Measurements from ENCODE around the gene PGRMC2.
"Not testable (repeated sequence)": the region's sequence is repeated elsewhere in the genome, so short reads cannot be mapped to it uniquely, and the experiment has no call there.

The PGRMC2 gene

DNA sequence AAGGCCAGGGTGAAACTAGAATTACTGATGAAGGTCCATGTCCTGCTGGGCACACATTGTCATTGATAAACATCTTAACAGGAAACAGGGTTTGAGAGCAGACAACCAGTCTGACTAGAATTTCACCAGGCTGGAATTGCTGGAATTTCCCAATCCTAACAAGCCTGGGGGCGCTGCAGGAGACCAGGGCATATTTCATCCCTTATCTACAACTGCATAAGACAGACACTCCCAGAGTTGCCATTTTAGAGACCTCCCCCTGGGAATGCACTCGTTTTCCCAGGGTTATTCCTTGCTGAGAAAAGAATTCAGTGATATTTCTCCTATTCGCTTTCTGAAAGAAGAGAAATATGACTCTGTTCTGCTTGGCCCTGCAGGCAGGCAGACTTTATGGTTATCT is 22.1 kb downstream of the PGRMC2 start:
- not testable (repeated sequence) for FAIRE-seq

DNA sequence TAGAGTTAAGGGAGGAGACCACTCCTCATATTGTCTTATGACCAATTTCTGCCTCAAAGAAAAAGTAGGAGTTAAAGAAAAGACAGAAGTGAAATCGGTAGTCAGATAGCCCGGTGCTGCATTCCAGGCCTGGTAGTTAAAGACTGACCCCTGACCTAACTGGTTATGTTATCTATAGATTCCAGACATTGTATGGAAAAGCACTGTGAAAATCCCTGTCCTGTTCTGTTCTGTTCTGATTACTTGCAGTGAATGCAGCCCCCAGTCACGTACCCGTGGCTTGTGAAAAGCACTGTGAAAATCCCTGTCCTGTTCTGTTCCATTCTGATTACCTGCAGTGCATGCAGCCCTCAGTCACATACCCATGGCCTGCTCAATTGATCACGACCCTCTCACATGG is 27.7 kb downstream of the PGRMC2 start:
- FAIRE-seq = not testable (repeated sequence)

GRCh38 chr4:128258166-128258565 is 29.4 kb downstream of the PGRMC2 start:
- FAIRE-seq = not testable (repeated sequence)

DNA sequence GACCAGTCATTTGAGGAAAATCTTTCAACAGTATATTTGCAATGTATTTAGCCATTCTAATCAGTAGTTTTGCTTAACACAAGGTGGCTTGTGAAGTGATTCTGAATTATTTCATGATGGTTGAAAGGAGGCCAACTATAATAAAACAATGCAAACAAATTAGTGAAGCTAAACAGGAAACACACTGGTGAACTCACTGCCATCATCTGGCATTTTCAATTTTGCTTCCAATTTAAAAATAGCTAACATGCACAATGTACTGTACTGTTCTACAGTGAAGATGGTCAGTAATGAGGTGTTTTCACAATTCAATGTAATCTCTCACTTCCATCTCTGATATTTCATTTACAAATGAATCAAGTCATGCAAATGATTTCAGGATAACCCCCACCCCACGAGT is 31.1 kb downstream of the PGRMC2 start:
- no peak for FAIRE-seq

GRCh38 chr4:128255906-128256305 is 31.7 kb downstream of the PGRMC2 start:
- FAIRE-seq = no peak

GRCh38 chr4:128249787-128250668 is 37.6 kb downstream of the PGRMC2 start:
- FAIRE-seq = peak; percentile 91

DNA sequence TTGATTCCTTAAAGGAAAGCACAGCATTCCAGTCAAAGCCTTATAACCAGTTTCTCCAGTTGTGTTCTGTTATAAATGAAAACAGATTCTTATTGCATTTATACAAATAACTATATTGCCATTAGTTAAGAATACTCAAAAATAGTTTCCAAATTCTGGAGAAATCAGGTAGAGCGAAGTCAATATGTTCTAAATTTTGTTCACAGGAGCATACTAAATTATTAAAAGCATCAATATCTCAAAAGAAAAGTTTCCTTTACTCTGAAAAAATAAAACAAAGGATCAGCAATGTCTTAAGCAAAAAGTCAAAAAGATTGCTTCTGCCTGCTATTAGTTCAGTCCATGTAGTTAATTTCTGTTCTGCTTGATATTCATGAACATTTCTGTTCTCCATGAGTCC is 39.7 kb downstream of the PGRMC2 start:
- no peak for FAIRE-seq

DNA sequence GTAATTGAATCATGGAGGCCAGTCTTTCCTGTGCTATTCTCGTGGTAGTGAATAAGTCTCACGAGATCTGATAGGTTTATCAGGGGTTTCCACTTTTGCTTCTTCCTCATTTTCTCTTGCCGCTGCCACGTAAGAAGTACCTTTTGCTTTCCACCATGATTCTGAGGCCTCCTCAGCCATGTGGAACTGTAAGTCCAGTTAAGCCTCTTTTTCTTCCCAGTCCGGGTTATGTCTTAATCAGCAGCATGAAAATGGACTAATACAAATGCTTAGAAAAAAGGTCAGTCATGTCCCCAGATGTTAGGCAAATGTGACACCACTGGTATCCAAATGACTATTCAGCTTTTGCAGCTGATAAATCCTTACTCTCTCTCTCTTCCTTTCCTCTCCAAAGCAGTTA is 42.2 kb downstream of the PGRMC2 start:
- not testable (repeated sequence) for FAIRE-seq

DNA sequence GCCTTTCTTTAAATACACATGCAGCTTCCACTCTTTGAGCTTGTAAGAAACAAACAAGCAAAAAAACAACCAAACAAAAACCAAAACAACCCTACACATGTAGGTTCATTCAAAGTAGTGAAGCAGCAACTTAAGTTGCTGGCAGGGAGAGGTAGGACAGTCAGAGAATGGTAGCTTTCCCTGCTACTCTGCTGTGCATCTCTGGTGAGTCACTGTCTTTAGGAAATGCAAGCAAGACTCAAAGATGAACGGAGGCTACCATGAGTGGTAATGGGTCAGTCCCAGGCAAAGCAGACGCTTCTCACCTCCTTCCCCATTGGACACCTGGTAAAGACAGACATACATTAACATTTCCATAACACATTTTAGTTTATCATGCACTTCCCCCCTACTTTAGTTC is 43.2 kb downstream of the PGRMC2 start:
- FAIRE-seq = no peak

DNA sequence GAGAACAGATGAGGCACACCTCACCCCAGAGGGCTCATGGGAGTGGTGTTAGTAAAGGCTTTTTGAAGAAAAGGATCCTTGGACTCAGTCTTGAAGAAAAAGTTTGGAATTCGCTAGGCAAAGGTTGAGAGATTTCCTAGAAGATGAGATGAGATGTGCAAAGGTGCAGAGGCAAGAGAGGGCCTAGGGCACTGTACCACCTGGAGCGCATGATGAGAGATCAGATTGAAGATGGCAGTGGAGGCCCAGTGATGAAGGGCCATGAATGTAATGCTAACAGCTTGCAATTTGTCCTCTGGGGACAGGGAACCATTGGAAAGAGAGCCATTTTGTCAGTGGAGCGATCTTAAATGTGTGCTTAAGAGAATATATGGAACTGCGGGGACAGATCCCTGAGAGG is 45.0 kb downstream of the PGRMC2 start:
- FAIRE-seq = no peak

DNA sequence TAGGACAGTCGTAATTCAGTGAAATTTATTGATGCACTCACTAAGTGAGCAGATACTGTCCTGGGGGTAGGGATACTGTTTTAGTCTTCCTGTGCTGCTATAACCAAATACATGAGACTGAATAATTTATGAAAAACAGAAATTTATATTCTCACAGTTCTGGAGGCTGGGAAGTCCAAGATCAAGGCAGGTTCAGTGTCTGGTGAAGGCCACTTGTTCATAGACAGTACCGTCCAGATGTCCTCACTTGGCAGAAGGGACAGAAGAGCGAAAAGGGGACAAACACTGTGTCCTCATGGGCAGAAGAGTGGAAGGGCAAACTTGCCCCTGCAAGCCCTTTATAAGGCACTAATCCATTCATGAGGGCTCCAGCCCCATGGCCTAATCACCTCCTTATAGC is 45.6 kb downstream of the PGRMC2 start:
- FAIRE-seq = no peak

- FAIRE-seq = no peak
These were observed 46.1 kb downstream of the PGRMC2 start for GRCh38 chr4:128241425-128241913.

- FAIRE-seq = no peak
These were observed 46.6 kb downstream of the PGRMC2 start for GRCh38 chr4:128241019-128241418.

DNA sequence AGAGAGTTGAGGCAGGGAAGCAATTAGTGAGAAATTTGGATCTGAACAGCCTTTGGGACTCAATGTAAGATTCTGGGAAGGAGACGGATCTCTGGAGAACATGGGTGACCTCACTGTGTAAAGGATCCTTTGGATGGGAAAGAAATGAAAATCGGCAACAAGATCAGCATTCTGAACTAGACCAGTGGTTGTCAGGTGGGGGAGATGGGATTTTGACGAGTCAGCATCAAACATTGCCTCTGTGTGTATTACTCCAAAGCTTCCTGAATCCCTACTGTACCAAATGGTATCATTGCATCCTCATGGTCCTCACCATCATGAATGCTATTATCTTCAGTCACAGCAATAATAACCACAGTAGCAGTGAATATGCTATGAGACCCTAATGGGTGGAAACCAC is 52.8 kb downstream of the PGRMC2 start:
- FAIRE-seq = no peak

GRCh38 chr4:128232719-128233118 is 54.9 kb downstream of the PGRMC2 start:
- no peak for FAIRE-seq

DNA sequence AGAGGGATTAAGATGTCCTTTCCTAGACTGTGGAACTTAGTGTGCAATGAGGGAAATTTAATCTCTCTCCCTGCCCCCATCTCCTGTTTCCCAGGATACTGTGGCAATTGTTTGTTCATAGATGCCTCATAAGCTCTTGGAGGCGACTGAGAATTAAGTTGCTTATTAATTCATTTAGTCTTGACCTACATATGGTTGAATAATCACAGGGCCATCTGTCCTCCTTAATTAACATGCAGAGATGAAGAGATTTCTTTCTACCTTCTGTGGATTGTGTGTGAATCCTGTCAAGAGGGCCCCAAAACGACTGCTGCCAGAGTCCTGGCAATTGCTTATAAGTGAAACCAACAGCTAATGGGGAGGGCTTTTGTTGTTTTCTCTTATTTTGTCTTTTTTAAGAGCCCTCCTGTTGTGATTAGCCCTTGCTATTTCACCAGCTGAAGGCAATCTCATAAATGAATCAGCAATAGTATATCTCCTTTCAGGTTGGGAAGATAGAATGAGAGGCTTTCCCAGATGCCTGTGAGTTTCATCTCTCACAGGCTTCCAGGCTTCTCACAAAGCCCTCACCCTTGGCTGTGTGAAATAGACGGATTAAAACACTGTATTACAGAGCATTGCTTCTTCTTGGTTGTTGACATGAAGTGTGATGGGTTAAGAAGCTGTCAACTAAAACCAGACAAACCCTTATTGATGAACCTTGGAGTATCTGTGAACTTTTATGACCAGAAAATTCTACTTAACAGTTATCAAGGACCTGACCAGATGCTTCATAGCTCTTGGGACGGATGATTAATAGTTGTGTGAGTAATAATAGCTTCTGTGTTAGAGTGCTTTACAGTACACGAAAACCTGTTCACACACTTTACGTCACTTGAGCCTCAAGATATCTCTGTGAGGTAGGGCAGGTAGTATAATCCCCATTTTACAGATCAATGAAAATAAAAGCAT is 58.5 kb downstream of the PGRMC2 start:
- no peak for FAIRE-seq

GRCh38 chr4:128227991-128228571 is 59.5 kb downstream of the PGRMC2 start:
- FAIRE-seq = no peak

- no peak for FAIRE-seq
These were observed 62.5 kb downstream of the PGRMC2 start for GRCh38 chr4:128225148-128225547.

DNA sequence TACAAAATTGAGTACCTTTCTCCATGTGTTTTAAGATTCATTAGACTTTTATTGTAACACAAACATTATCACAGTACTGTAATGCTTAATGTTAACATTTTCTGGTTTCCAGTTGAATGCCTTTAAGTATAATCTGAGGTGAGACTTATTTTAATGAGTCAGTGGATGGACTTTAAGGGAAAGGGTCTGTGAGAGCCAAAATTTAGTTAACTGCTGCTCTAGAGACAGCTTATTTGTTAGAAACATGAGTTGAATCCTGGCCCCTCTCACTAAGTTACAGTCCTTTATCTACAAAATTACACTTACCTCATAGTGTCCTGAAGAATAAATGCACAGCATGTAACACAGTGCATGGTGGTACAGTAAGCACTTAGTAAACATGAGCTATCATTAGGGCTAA is 66.0 kb downstream of the PGRMC2 start:
- FAIRE-seq = no peak

- peak; percentile 95 for FAIRE-seq
These were observed 67.1 kb downstream of the PGRMC2 start for GRCh38 chr4:128220286-128221235.
